Small intestine (tissue), 7 donors: Measurements from ENCODE around the gene EMC1. TPM values are rescaled to one million over a fixed set of nuclear protein-coding genes. Genes with fewer than 3 reads are reported as not detected.

Source experiments
- DNase-seq, 2 donors: peaks; one replicate each; pipeline versions ENCODE4 v3.0.0 to v3.0.0-alpha.2; 2013
- FAIRE-seq: peaks from 2 replicates; lab custom pipeline; 2012; peaks lifted over from hg19 to GRCh38; lab: Jason Lieb, UNC
- H3K27ac ChIP-seq, 3 donors: one replicate each; pipeline ENCODE4 v1.5.1; 2013; ENCODE audit warnings: low read length in 2 of 3, mild to moderate bottlenecking in 2 of 3, control low read depth in 1 of 3, inconsistent platforms in 1 of 3, low read depth in 1 of 3, moderate library complexity in 1 of 3
- H3K27me3 ChIP-seq, 3 donors: one replicate each; pipeline ENCODE4 v1.6.1; 2013; ENCODE audit warnings: low read length in 3 of 3, inconsistent platforms in 1 of 3; ENCODE audit not compliant: control insufficient read depth in 3 of 3, insufficient read depth in 3 of 3
- H3K36me3 ChIP-seq, 3 donors: one replicate each; pipeline ENCODE4 v1.6.1; 2013; ENCODE audit warnings: low read length in 3 of 3, inconsistent platforms in 1 of 3, low read depth in 1 of 3, mild to moderate bottlenecking in 1 of 3, moderate library complexity in 1 of 3; ENCODE audit not compliant: control insufficient read depth in 3 of 3, insufficient read depth in 2 of 3
- H3K4me1 ChIP-seq, 3 donors: one replicate each; pipeline ENCODE4 v1.6.1; 2013; ENCODE audit warnings: low read length in 2 of 3, inconsistent platforms in 1 of 3, low read depth in 1 of 3, mild to moderate bottlenecking in 1 of 3, moderate library complexity in 1 of 3; ENCODE audit not compliant: control insufficient read depth in 3 of 3, insufficient read depth in 2 of 3
- H3K4me3 ChIP-seq, 3 donors: one replicate each; pipeline ENCODE4 v1.5.1; 2013; ENCODE audit warnings: low read length in 3 of 3, control low read depth in 1 of 3, inconsistent platforms in 1 of 3, low read depth in 1 of 3, mild to moderate bottlenecking in 1 of 3, moderate library complexity in 1 of 3
- H3K9me3 ChIP-seq, 2 donors: one replicate each; pipeline ENCODE4 v1.6.1; 2013; ENCODE audit warnings: low read depth in 1 of 2, low read length in 1 of 2; ENCODE audit not compliant: control insufficient read depth in 2 of 2, insufficient read depth in 1 of 2
- WGBS, 3 donors: extraction: QIAGEN DNeasy Blood & Tissue Kit; methylation state at CpG; one replicate each; pipeline ENCODE4 v1.1.7; 2013; 5-methylcytosine and 5-hydroxymethylcytosine counted together
- polyA plus RNA-seq, 4 donors: library from polyadenylated mRNA; stranded (reverse) in 3 of 4; unstranded in 1 of 4; fragments of 200-250 nt in 3 of 4; fragments of 120-200 nt in 1 of 4; gene quantifications; one replicate each; pipeline versions ENCODE4 v1.2.1 to v1.2.3, GENCODE V29; 2013
- donor health status: healthy with polysubstance abuse.
- donor health status: control.
- donor health status: control.
- donor health status: Bipolar disorder and iron deficiency.
- donor health status: healthy.

The EMC1 gene
- polyA plus RNA-seq, 4 donors, result 4.2 to 33.4 (median 12.5) TPM

- no peak overlapping the region for H3K4me3 ChIP-seq
- H3K36me3 ChIP-seq, result peaks cover 14 to 26% (median 24%) of the 10 kb centered on the region in 3 donors
- H3K27ac ChIP-seq, result no peak overlapping the region
- FAIRE-seq, result no peak
- 85 to 91% (median 87%) methylated on average over 4 of the region's 4 CpGs for WGBS, 3 donors
- peaks cover 0 to 10% (median 6%) of the 10 kb centered on the region in 3 donors for H3K4me1 ChIP-seq
- DNase-seq, result no peak
- H3K27me3 ChIP-seq, result no peaks in the 10 kb centered on the region
- no peaks in the 10 kb centered on the region for H3K9me3 ChIP-seq
Observed at GRCh38 chr1:19199329-19199968, 51.9 kb downstream of the EMC1 start.

- H3K9me3 ChIP-seq, result no peaks in the 10 kb centered on the region
- WGBS, 3 donors, result 86 to 93% (median 87%) methylated on average over 4 of the region's 4 CpGs
- H3K4me1 ChIP-seq, result peaks cover 0 to 10% (median 6%) of the 10 kb centered on the region in 3 donors
- H3K27me3 ChIP-seq, result no peaks in the 10 kb centered on the region
- H3K4me3 ChIP-seq, result no peak overlapping the region
- H3K27ac ChIP-seq, result no peak overlapping the region
- H3K36me3 ChIP-seq, result peaks cover 14 to 27% (median 26%) of the 10 kb centered on the region in 3 donors
- FAIRE-seq, result no peak
- no peak for DNase-seq
Observed at GRCh38 chr1:19198820-19199219, 52.5 kb downstream of the EMC1 start.

GRCh38 chr1:19197845-19198244 is 53.5 kb downstream of the EMC1 start:
- H3K36me3 ChIP-seq, result peaks cover 16 to 30% (median 26%) of the 10 kb centered on the region in 3 donors
- H3K4me3 ChIP-seq, result no peak overlapping the region
- DNase-seq (no peak), FAIRE-seq (no peak)
- no peaks in the 10 kb centered on the region for H3K27me3 ChIP-seq
- peaks cover 0 to 9% (median 0%) of the 10 kb centered on the region in 3 donors for H3K4me1 ChIP-seq
- no peaks in the 10 kb centered on the region for H3K9me3 ChIP-seq
- WGBS, 3 donors, result 81 to 89% (median 87%) methylated on average over 2 of the region's 2 CpGs
- H3K27ac ChIP-seq, result no peak overlapping the region

GRCh38 chr1:19196331-19196730 is 55.0 kb downstream of the EMC1 start:
- H3K4me1 ChIP-seq, result no peaks in the 10 kb centered on the region
- H3K4me3 ChIP-seq, result no peak overlapping the region
- no peaks in the 10 kb centered on the region for H3K9me3 ChIP-seq
- no peak for DNase-seq
- no peak overlapping the region for H3K27ac ChIP-seq
- 63 to 93% (median 90%) methylated on average over 3 of the region's 3 CpGs for WGBS, 3 donors
- no peak for FAIRE-seq
- peaks cover 17 to 39% (median 32%) of the 10 kb centered on the region in 3 donors for H3K36me3 ChIP-seq
- no peaks in the 10 kb centered on the region for H3K27me3 ChIP-seq

GRCh38 chr1:19193004-19193403 is 58.3 kb downstream of the EMC1 start:
- Histone ChIP-seq H3K27ac (no peak overlapping the region), H3K9me3 (no peaks in the 10 kb centered on the region), H3K36me3 (peaks cover 12 to 41% (median 25%) of the 10 kb centered on the region in 3 donors), H3K4me1 (no peaks in the 10 kb centered on the region), H3K27me3 (no peaks in the 10 kb centered on the region), H3K4me3 (no peak overlapping the region)
- FAIRE-seq (no peak), DNase-seq (no peak)
- WGBS, 3 donors, result 72 to 89% (median 83%) methylated on average over 3 of the region's 3 CpGs

GRCh38 chr1:19191811-19192210 is 59.5 kb downstream of the EMC1 start:
- Histone ChIP-seq H3K9me3 (no peaks in the 10 kb centered on the region), H3K27ac (no peak overlapping the region), H3K27me3 (no peaks in the 10 kb centered on the region), H3K4me1 (no peaks in the 10 kb centered on the region), H3K4me3 (no peak overlapping the region), H3K36me3 (peaks cover 12 to 43% (median 21%) of the 10 kb centered on the region in 3 donors)
- DNase-seq (no peak), FAIRE-seq (no peak)
- 97 to 100% (median 97%) methylated on average over 3 of the region's 3 CpGs for WGBS, 3 donors

GRCh38 chr1:19190468-19190867 is 60.9 kb downstream of the EMC1 start:
- Histone ChIP-seq H3K27me3 (no peaks in the 10 kb centered on the region), H3K27ac (no peak overlapping the region), H3K4me1 (no peaks in the 10 kb centered on the region), H3K4me3 (no peak overlapping the region), H3K36me3 (peaks cover 5 to 49% (median 21%) of the 10 kb centered on the region in 3 donors), H3K9me3 (no peaks in the 10 kb centered on the region)
- FAIRE-seq (no peak), DNase-seq (no peak)
- 90 to 92% (median 90%) methylated on average over 4 of the region's 4 CpGs for WGBS, 3 donors

- FAIRE-seq, result no peak
- Histone ChIP-seq H3K9me3 (no peaks in the 10 kb centered on the region), H3K4me3 (no peak overlapping the region), H3K27me3 (no peaks in the 10 kb centered on the region), H3K4me1 (no peaks in the 10 kb centered on the region), H3K27ac (no peak overlapping the region), H3K36me3 (peaks cover 6 to 46% (median 26%) of the 10 kb centered on the region in 3 donors)
- no peak for DNase-seq
- 77 to 88% (median 87%) methylated on average over 3 of the region's 3 CpGs for WGBS, 3 donors
Observed at GRCh38 chr1:19189270-19189669, 62.1 kb downstream of the EMC1 start.

GRCh38 chr1:19187852-19188251 is 63.5 kb downstream of the EMC1 start:
- H3K4me1 ChIP-seq, result no peaks in the 10 kb centered on the region
- no peaks in the 10 kb centered on the region for H3K27me3 ChIP-seq
- no peaks in the 10 kb centered on the region for H3K9me3 ChIP-seq
- no peak overlapping the region for H3K27ac ChIP-seq
- FAIRE-seq (no peak), DNase-seq (no peak)
- H3K4me3 ChIP-seq, result no peak overlapping the region
- H3K36me3 ChIP-seq, result peaks cover 9 to 46% (median 31%) of the 10 kb centered on the region in 3 donors
